OCI-M2 (cell line): ENCODE results near the gene SLC5A10.
"Not testable (repeated sequence)": the region's sequence is repeated elsewhere in the genome, so short reads cannot be mapped to it uniquely, and the experiment has no call there.

ENCODE experiments used
- DNase-seq: peaks from one replicate; lab custom pipeline; 2025; ENCODE audit not compliant: unreplicated experiment; lab: John Stamatoyannopoulos, UW

Gene SLC5A10

DNA sequence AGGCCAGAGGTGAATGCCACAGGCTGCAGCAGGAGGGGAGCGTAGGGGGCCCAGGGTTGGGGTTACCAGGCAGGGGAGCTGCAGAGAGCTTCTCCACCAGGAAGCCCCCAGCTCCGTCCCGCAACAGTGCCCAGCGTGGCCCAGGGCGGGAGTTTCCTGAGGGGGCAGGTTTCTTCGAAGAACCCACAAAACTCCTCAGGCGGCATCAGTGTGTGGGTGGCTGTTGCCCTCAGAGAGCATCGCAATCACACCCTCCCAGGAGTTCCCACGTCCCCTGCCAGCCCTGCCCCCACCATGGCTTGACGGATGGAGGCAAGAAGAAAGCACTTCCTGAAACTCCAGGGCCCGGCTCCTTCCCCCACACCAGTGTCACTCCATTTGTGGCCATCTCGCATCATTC, 86.8 kb downstream of the SLC5A10 start:
- DNase-seq = not testable (repeated sequence)

DNA sequence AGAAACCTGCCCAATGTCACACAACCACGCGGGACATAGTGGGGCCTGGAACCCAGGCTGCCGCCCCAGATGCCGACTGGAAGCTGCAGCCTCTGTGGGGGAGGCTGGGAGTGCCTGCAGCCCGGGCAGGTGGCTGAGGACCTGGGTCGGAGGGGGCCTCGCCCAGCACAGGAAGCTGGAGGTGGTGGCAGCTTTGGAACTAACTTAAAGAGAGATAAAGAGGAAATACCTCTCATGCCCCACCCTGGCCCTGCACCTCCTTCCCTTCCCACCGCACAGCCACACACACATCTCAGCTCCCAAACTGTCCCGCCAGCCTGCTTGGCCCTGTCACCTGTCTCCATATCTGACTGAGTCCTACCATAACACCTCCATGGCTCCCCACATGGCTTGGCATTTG, 88.4 kb downstream of the SLC5A10 start:
- not testable (repeated sequence) for DNase-seq

DNA sequence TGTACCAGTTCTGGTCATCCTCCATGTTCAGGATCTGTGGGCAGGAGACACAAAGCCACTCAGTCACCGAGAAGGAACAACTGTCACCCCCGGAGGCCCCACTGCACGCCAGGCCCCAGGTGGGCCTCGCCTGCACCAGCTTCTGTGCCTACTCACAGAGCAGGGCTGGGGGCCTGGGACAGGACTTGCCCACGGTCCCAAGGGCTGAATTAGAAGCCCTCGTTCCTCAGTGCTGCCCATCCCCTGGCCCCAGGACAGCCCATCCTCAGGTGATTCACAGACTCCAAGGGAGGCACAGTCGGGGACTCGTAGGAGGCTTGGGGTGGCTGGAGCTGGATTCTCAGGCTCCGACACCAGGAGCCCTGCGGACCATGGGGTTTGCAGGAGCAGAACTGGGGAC, 89.9 kb downstream of the SLC5A10 start:
- not testable (repeated sequence) for DNase-seq

DNA sequence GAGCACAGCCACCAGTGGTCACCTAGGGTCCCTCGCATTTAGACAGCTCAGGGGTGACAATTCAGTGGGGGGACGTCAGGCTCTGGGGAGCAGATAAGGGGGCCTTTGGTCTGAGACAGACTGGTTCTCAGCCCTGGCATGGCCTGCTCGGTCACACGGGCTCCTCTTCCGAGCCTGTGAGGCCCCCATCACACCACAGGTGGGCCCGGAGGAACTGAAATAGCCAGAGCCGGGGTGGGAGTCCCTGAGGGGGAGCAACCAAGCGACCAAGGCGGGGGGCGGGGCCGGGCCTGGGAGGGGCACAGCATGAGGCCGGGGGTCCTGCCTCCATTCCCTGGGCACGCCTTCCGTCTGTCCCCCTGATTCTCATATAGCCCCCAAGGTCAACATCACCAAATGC, 90.4 kb downstream of the SLC5A10 start:
- DNase-seq = not testable (repeated sequence)

DNA sequence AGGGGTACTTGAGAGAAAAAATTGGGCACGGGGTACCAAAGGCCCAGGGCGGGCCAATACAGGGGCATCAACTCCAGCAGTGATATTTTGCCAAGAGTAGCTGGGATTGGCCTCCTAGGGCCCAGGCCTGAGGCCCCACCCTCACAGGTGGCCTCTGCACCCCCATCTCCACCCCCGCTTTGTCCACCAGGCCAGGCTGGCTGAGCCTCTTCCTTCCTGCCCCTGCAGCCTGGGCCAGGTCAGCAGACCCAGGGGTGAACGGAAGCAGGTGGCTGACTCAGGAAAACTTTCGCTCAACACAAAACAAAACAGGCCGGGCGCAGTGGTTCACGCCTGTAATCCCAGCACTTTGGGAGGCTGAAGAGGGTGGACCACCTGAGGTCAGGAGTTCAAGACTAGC, 91.1 kb downstream of the SLC5A10 start:
- not testable (repeated sequence) for DNase-seq

DNA sequence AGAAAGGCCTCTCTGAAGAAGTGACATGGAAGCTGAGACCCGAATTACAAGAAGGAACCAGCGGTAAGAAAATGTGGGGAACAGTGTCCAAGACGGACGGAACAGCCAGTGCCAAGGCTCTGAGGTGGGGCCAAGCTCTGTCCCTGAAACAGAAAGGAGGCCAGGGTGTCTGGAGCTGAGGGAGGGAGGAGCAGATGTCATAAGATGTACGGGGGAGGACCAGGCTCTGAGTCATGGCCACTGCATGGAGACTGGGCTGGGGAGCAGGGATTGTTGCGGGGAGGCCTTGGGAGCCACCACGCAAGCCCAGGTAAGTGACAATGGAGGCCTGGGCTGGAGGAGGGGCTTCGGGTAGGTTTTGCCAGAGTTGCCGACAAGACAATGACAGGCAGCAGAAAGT, 92.7 kb downstream of the SLC5A10 start:
- DNase-seq = not testable (repeated sequence)

DNA sequence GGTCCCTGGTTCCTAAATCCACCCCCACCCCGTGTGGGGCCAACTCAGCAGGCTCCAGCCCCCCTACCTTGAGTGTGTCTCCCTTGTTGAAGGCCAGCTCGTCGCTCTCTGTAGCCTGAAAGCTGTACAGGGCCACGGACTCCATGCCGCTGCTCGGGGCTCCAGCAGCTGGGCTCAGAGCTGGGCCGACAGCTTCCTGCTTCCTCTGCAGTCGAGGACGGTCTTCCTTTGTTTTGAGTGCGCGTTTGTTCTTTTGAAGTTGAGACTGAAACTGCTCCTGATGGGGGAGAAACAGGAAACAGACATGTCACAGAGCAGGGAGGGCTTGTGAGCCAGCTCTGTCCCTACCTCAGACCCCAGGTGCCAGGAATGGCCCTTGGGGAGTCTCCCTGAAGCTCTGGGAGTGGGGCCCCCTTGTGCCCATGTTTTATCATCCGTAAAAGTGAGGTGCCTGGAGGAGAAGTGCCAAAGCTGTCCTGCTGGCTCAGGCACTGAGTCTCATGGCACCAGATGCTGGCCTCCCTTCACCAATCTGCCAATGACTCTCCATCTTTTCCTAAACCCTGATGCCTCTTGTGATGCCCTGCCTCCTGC, 94.9 kb downstream of the SLC5A10 start, which contains the start of gene GRAP:
GRAP (minus strand) TSS at position 176 of the 594 bp plus-strand sequence; CDS start at position 145, 31 bp downstream.
- DNase-seq = not testable (repeated sequence)

DNA sequence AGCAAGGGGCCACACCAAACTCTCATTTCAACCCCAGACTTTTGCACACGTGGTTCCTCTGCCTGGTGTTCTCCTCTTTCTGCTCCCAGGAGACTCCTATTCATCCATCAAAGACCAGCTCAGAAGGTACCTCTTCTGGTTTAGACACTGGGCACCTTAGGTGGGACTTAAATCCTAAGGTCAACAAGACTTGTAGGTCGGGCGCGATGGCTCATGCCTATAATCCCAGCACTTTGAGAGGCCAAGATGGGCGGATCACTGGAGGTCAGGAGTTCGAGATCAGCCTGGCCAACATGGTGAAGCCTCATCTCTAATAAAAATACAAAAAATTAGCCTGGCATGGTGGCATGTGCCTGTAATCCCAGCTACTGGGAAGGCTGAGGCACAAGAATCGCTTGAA, 95.5 kb downstream of the SLC5A10 start:
- DNase-seq = not testable (repeated sequence)

DNA sequence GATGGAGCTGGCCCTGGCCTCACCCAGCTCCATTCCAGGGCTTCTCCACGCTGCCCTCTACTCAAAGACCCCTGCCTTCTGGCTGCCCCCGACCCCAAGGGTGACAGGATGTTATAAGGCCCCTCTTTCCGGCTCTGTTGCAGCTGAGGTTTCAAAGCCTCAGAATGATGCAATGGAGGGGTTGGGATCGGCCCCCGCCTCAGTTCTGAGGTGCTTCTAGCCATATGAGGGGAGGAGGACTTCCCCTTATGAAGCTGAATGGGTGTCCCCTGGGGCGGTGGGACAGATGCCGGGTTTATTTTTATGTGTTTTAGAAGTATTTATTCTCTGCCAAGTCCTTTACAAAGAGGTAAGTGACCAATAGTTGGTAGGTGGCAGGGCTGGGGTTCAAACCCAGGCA, 96.9 kb downstream of the SLC5A10 start:
- not testable (repeated sequence) for DNase-seq

DNA sequence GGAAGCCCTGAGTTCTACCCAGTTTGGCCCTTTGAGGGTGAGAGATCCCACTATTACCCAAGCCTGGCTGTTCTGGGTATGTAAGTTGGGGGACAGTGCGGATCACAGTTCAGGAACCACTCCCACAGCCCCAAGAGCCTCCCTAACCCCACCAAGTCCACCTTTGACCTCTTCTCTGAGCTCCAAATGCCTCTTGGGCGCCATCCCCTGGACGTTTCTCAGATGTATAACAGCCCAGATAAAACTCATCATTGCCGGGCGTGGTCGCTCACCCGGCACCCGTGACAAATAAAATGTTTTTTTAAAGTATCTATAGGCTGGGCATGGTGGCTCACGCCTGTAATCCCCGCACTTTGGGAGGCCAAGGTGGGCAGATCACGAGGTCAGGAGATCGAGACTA, 103.5 kb downstream of the SLC5A10 start:
- DNase-seq = not testable (repeated sequence)

DNA sequence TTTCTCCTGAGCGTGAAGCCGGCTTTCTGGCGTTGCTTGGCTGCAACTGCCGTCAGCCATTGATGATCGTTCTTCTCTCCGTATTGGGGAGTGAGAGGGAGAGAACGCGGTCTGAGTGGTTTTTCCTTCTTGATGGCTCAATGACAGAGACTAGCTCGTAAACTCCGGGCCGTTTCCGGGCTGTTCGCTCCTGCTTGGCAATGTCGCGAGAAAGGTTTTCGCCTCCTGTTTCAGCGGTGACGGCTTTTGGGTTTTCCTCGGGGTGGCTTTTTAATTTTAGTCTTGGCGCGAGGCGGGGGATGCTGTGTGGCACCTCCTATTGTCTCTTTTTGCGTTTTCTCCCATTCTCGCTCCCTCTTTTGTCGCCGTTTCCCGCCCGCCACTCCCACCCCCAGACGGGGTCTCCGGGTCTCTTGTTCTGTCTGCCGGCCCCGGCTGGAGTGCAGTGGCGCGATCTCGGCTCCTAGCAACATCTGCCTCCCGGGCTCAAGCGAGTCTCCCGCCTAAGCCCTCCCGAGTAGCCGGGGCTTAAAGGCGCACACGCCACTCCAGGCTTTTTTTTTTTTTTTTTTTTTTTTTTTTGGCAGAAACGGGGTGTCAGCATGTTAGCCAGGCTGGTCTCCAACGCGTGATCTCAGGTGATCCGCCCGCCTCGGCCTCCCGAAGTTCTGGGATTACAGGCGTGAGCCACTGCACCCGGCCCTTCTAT, 110.2 kb downstream of the SLC5A10 start:
- not testable (repeated sequence) for DNase-seq

DNA sequence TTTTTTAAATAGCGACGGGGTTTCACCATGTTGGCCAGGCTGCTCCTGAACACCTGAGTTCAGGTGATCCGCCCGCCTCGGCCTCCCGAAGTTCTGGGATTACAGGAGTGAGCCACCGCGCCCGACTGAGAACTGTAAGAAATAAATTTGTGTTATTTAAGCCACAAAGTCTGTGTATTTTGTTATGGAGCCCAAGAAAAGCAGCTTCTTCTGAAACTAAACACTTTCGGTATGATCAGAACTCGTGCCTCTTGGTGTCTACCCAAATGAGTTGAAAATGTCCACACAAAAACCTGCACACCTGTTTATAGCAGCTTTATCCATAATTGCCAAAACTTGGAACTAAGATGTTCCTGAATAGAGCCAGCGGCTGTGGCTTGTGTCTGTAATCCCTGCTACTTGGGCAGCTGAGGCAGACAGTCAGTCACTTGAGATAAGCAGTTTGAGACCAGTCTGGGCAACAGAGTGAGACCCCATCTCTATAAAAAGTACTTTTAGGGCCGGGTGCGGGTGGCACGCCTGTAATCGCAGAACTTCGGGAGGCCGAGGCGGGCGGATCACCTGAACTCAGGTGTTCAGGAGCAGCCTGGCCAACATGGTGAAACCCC, 110.9 kb downstream of the SLC5A10 start:
- not testable (repeated sequence) for DNase-seq

DNA sequence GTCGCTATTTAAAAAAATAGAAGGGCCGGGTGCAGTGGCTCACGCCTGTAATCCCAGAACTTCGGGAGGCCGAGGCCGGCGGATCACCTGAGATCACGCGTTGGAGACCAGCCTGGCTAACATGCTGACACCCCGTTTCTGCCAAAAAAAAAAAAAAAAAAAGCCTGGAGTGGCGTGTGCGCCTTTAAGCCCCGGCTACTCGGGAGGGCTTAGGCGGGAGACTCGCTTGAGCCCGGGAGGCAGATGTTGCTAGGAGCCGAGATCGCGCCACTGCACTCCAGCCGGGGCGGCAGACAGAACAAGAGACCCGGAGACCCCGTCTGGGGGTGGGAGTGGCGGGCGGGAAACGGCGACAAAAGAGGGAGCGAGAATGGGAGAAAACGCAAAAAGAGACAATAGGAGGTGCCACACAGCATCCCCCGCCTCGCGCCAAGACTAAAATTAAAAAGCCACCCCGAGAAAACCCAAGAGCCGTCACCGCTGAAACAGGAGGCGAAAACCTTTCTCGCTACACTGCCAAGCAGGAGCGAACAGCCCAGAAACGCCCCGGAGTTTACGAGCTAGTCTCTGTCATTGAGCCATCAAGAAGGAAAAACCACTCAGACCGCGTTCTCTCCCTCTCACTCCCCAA, 111.5 kb downstream of the SLC5A10 start:
- DNase-seq = not testable (repeated sequence)

DNA sequence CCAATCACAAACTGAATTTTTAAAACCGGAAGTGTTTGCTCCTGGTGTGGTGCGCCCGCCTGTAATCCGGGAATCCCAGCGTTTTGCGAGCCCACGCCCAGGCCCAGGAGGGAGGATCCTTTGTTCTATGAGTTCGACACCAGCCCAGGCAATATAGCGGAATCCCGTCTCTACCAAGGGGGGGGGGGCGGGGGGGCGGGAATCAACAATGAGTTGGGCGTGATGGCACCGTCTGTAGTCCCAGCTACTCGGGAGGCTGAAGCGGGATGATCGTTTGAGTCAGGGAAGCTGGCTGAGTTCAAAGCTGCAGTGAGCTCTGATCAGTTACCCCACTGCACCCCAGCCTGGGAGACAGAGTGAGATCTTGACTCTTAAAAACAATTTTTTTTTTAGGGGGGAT, 112.4 kb downstream of the SLC5A10 start:
- DNase-seq = not testable (repeated sequence)

DNA sequence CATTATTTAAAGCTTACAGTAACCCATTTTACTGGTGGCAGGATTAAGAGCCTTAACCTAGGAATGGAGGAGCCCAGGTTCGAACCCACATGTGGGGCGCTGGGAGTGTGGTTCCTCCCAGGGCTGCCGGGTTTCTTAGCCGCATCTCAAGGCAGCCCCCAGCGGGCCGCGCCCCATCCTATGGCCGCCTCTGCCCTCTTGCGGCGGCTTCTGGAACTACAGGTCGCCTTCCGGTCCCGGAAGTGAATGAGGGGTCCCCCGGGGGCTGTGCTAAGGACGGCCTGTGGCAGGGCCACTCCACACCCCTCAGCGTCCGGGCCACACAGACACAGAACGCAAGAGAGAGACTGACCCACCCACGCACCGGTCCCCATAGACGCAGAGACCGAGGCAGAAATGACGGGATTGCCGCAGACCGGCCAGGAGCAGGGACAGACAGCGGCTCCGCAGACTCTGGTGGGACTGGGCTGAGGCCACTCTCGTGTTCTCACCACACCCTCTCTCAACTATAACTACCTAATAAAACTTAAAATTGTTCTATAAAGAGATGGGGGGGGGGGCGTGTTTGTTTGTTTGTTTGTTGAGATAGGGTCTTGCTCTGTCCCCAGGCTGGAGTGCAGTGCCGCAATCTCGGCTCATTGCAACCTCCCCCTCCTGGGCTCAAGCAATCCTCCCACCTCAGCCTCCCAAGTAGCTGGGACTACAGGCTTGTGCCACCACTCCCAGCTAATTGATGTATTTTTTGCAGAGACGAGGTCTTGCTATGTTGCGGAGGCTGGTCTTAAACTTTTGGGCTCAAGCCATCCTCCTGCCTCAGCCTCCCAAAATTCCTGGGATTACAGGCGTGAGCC, 118.6 kb downstream of the SLC5A10 start:
- not testable (repeated sequence) for DNase-seq
